ENCODE results near the gene SUMO2. TPM values are rescaled to one million over a fixed set of nuclear protein-coding genes. Genes with fewer than 3 reads are reported as not detected.

The SUMO2 gene
- total and polyA plus RNA-seq, 9 of the 15 experiments (the other 6 are each of a cell fraction or from before 2014, with no cell fraction given), result 157 to 733 (median 419) TPM

DNA sequence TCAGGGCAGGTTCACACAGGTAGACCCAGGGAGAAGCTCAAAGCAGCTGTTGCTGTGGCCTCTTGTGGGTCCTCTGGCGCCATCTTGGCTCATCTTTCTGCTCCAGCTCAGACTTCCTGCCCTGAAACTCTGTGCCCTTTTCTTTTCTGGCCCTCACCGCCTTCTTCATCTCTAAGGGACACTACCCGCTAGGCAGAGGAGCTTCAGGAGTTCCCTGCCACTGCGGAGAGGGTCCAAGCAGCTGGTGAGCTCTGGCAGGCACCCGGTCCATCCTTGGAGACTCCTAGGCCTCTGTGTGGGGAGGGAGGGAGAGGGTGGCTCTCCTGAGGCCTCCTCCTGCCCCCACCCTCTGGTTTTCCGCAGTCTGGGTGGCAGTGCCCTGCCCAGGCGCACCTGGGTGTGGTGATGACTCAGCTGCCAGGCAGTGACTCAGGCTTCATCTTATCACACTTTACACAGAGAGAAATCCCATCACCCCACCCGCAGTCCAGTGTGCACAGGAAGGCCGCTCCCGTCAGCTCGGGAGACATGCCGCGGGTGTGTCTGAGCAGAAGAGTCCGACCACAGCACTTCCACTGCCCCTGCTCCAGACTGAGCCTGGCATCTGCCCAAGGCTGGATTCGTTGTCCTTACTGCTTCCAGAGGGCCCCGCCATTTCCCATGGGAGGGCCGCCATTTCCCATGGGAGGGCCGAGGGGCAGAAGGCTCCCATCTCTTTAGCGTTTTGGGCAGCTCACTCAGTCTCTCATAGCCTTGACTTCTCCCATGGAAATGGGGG, 58.5 kb downstream of the SUMO2 start (continued):
- TF ChIP-seq ELF1 (tag; IDR thresholded peaks at IDR 0.05) (no peak), ZSCAN29 (IDR thresholded peaks at IDR 0.05) (no peak), THRAP3 (IDR thresholded peaks at IDR 0.05; ENCODE audit: borderline replicate concordance) (no peak), ZNF561 (CRISPR knock-in tag; conservative IDR thresholded peaks at IDR 0.05) (no peak), ZKSCAN1 (IDR thresholded peaks at IDR 0.05; ENCODE audit: low read depth, low read length) (no peak), SRSF7 (optimal IDR thresholded peaks at IDR 0.05; ENCODE audit: low read depth, low read length) (no peak), NCOA2 (IDR thresholded peaks at IDR 0.05; ENCODE audit: partially characterized antibody in 2 of 2) (no peak), KDM5B (IDR thresholded peaks at IDR 0.05; ENCODE audit: insufficient replicate concordance, low read depth, low read length) (peak; percentile 68), ZNF583 (CRISPR knock-in tag; IDR thresholded peaks at IDR 0.05) (peak; percentile 73; the same call in 1 of the 2 replicates), SMARCE1 (IDR thresholded peaks at IDR 0.05) (peak; percentile 98), HLTF (IDR thresholded peaks at IDR 0.05) (no peak), ZNF766 (CRISPR knock-in tag; conservative IDR thresholded peaks at IDR 0.05) (peak; percentile 55; the same call in 1 of the 2 replicates), HSF4 (CRISPR knock-in tag; IDR thresholded peaks at IDR 0.05; ENCODE audit: borderline replicate concordance) (peak; percentile 85; the same call in 1 of the 2 replicates), BMI1 (IDR thresholded peaks at IDR 0.05; ENCODE audit: low read length) (no peak), ZNF23 (CRISPR knock-in tag; IDR thresholded peaks at IDR 0.05) (no peak)
- TF ChIP-seq, protein P1, sequence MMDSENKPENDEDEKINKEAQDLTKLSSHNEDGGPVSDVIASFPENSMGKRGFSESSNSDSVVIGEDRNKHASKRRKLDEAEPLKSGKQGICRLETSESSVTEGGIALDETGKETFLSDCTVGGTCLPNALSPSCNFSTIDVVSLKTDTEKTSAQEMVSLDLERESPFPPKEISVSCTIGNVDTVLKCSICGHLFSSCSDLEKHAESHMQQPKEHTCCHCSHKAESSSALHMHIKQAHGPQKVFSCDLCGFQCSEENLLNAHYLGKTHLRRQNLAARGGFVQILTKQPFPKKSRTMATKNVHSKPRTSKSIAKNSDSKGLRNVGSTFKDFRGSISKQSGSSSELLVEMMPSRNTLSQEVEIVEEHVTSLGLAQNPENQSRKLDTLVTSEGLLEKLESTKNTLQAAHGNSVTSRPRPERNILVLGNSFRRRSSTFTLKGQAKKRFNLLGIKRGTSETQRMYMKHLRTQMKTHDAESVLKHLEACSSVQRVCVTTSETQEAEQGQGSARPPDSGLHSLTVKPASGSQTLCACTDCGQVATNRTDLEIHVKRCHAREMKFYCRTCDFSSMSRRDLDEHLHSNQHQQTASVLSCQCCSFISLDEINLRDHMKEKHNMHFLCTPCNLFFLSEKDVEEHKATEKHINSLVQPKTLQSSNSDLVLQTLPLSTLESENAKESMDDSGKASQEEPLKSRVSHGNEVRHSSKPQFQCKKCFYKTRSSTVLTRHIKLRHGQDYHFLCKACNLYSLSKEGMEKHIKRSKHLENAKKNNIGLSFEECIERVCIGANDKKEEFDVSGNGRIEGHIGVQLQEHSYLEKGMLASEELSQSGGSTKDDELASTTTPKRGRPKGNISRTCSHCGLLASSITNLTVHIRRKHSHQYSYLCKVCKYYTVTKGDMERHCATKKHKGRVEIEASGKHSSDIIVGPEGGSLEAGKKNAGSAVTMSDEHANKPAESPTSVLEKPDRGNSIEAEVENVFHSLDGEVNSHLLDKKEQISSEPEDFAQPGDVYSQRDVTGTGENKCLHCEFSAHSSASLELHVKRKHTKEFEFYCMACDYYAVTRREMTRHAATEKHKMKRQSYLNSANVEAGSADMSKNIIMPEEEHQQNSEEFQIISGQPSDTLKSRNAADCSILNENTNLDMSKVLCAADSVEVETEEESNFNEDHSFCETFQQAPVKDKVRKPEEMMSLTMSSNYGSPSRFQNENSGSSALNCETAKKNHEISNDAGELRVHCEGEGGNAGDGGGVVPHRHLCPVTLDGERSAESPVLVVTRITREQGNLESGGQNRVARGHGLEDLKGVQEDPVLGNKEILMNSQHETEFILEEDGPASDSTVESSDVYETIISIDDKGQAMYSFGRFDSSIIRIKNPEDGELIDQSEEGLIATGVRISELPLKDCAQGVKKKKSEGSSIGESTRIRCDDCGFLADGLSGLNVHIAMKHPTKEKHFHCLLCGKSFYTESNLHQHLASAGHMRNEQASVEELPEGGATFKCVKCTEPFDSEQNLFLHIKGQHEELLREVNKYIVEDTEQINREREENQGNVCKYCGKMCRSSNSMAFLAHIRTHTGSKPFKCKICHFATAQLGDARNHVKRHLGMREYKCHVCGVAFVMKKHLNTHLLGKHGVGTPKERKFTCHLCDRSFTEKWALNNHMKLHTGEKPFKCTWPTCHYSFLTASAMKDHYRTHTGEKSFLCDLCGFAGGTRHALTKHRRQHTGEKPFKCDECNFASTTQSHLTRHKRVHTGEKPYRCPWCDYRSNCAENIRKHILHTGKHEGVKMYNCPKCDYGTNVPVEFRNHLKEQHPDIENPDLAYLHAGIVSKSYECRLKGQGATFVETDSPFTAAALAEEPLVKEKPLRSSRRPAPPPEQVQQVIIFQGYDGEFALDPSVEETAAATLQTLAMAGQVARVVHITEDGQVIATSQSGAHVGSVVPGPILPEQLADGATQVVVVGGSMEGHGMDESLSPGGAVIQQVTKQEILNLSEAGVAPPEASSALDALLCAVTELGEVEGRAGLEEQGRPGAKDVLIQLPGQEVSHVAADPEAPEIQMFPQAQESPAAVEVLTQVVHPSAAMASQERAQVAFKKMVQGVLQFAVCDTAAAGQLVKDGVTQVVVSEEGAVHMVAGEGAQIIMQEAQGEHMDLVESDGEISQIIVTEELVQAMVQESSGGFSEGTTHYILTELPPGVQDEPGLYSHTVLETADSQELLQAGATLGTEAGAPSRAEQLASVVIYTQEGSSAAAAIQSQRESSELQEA (IDR thresholded peaks at IDR 0.05; ENCODE audit: low read depth), result no peak
- TF ChIP-seq, protein P2, sequence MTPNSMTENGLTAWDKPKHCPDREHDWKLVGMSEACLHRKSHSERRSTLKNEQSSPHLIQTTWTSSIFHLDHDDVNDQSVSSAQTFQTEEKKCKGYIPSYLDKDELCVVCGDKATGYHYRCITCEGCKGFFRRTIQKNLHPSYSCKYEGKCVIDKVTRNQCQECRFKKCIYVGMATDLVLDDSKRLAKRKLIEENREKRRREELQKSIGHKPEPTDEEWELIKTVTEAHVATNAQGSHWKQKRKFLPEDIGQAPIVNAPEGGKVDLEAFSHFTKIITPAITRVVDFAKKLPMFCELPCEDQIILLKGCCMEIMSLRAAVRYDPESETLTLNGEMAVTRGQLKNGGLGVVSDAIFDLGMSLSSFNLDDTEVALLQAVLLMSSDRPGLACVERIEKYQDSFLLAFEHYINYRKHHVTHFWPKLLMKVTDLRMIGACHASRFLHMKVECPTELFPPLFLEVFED (CRISPR knock-in tag; conservative IDR thresholded peaks at IDR 0.05), result 0 out of 2 replicates have a peak, but pooled peaks have one; percentile 53
- TF ChIP-seq, protein P3, sequence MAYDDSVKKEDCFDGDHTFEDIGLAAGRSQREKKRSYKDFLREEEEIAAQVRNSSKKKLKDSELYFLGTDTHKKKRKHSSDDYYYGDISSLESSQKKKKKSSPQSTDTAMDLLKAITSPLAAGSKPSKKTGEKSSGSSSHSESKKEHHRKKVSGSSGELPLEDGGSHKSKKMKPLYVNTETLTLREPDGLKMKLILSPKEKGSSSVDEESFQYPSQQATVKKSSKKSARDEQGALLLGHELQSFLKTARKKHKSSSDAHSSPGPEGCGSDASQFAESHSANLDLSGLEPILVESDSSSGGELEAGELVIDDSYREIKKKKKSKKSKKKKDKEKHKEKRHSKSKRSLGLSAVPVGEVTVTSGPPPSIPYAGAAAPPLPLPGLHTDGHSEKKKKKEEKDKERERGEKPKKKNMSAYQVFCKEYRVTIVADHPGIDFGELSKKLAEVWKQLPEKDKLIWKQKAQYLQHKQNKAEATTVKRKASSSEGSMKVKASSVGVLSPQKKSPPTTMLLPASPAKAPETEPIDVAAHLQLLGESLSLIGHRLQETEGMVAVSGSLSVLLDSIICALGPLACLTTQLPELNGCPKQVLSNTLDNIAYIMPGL (CRISPR knock-in tag; IDR thresholded peaks at IDR 0.05), result no peak

Measured in K562 (cell line).